Peyer's patch (tissue), 4 donors: Measurements from ENCODE around the gene TBRG4. TPM values are rescaled to one million over a fixed set of nuclear protein-coding genes. Genes with fewer than 3 reads are reported as not detected.
A peak's percentile ranks its signal among the peaks of the same experiment; 100 is the strongest.

Source experiments
- DNase-seq, 3 donors: peaks; one replicate each; pipeline ENCODE4 v3.0.0-alpha.2; 2017 to 2019
- H3K27ac ChIP-seq, 4 donors: fragments of 200-600 bp; sonication (generic); one replicate each; pipeline ENCODE4 v1.5.1; 2016 to 2019
- H3K27me3 ChIP-seq, 2 donors: fragments of 200-600 bp; sonication (generic); one replicate each; pipeline ENCODE4 v1.5.1; 2019
- H3K36me3 ChIP-seq, 3 donors: fragments of 200-600 bp; sonication (generic); one replicate each; pipeline ENCODE4 v1.5.1; 2016 to 2019
- H3K4me1 ChIP-seq, 4 donors: fragments of 200-600 bp; sonication (generic); one replicate each; pipeline ENCODE4 v1.5.1; 2016 to 2019
- H3K4me3 ChIP-seq, 4 donors: fragments of 200-600 bp; sonication (generic); 1 replicate in 3 of 4; 2 replicates in 1 of 4; pipeline ENCODE4 v1.5.1; 2016 to 2019; ENCODE audit warnings: mild to moderate bottlenecking in 1 of 4
- H3K9me3 ChIP-seq, 4 donors: fragments of 200-600 bp; sonication (generic); one replicate each; pipeline ENCODE4 v1.5.1; 2016 to 2019; ENCODE audit warnings: mild to moderate bottlenecking in 1 of 4
- CTCF ChIP-seq, 6 experiments: fragments of 450-650 bp in 4 of 6; fragments of 200-600 bp in 2 of 6; sonication (generic) in 1 of 6; IDR thresholded peaks; one replicate each; pipeline ENCODE4 v1.5.1; 2017 to 2019; ENCODE audit warnings: antibody characterized with exemption in 6 of 6, mild to moderate bottlenecking in 3 of 6, moderate library complexity in 1 of 6
- POLR2A ChIP-seq, 2 donors: fragments of 450-650 bp; IDR thresholded peaks; one replicate each; pipeline ENCODE4 v1.5.1; 2017; ENCODE audit warnings: antibody characterized with exemption in 2 of 2, mild to moderate bottlenecking in 2 of 2, moderate library complexity in 2 of 2
- total RNA-seq, 4 donors: library from RNA; depleted of rRNA; stranded (reverse); fragments of >200 nt; gene quantifications; one replicate each; pipeline ENCODE4 v1.1.0, GENCODE V29; 2016

TBRG4 gene
- total RNA-seq, 4 donors from 2014 or later = 75.5 to 117 (median 108) TPM

GRCh38 chr7:45138433-45139267 is 27.2 kb upstream of the TBRG4 start:
- no peak for DNase-seq
- TF ChIP-seq CTCF (IDR thresholded peaks at IDR 0.05) = no peak
- TF ChIP-seq POLR2A (IDR thresholded peaks at IDR 0.05) = no peak

GRCh38 chr7:45136106-45137060 is 24.9 kb upstream of the TBRG4 start:
- Histone ChIP-seq H3K36me3 (no peaks in the 10 kb centered on the region), H3K27ac (peak overlapping the region in 3 of 4 donors; percentile 10 to 67 (median 51)), H3K4me1 (peaks cover 0 to 4% (median 0%) of the 10 kb centered on the region in 4 donors), H3K27me3 (no peaks in the 10 kb centered on the region), H3K4me3 (no peak overlapping the region), H3K9me3 (no peaks in the 10 kb centered on the region)
- TF ChIP-seq POLR2A (IDR thresholded peaks at IDR 0.05) (no peak), CTCF (IDR thresholded peaks at IDR 0.05) (peak; percentile 70 to 97 (median 92))
- DNase-seq = peak in 2 of 3 donors; percentile 43 to 72

More at GRCh38 chr7:45138433-45139267, 27.2 kb upstream of the TBRG4 start:
- peaks cover 0 to 4% (median 0%) of the 10 kb centered on the region in 4 donors for H3K4me1 ChIP-seq
- H3K9me3 ChIP-seq = no peaks in the 10 kb centered on the region
- no peaks in the 10 kb centered on the region for H3K27me3 ChIP-seq
- no peaks in the 10 kb centered on the region for H3K36me3 ChIP-seq
- H3K27ac ChIP-seq = peak overlapping the region in 1 of 4 donors; percentile 15
- H3K4me3 ChIP-seq = no peak overlapping the region

GRCh38 chr7:45133877-45134276 is 22.4 kb upstream of the TBRG4 start:
- no peaks in the 10 kb centered on the region for H3K27me3 ChIP-seq
- no peak overlapping the region for H3K4me3 ChIP-seq
- H3K36me3 ChIP-seq = no peaks in the 10 kb centered on the region
- no peak overlapping the region for H3K27ac ChIP-seq
- H3K9me3 ChIP-seq = no peaks in the 10 kb centered on the region
- no peak for TF ChIP-seq POLR2A (IDR thresholded peaks at IDR 0.05)
- peaks cover 0 to 2% (median 0%) of the 10 kb centered on the region in 4 donors for H3K4me1 ChIP-seq
- DNase-seq = no peak

GRCh38 chr7:45133352-45133751 is 21.9 kb upstream of the TBRG4 start:
- DNase-seq = no peak
- H3K4me1 ChIP-seq = no peaks in the 10 kb centered on the region
- H3K27ac ChIP-seq = no peak overlapping the region
- H3K9me3 ChIP-seq = no peaks in the 10 kb centered on the region
- H3K4me3 ChIP-seq = no peak overlapping the region
- no peaks in the 10 kb centered on the region for H3K27me3 ChIP-seq
- H3K36me3 ChIP-seq = no peaks in the 10 kb centered on the region
- TF ChIP-seq CTCF (IDR thresholded peaks at IDR 0.05) (no peak), POLR2A (IDR thresholded peaks at IDR 0.05) (no peak)

- Histone ChIP-seq H3K9me3 (no peaks in the 10 kb centered on the region), H3K4me1 (no peaks in the 10 kb centered on the region), H3K27ac (no peak overlapping the region), H3K36me3 (no peaks in the 10 kb centered on the region), H3K27me3 (no peaks in the 10 kb centered on the region), H3K4me3 (no peak overlapping the region)
- TF ChIP-seq POLR2A (IDR thresholded peaks at IDR 0.05) (no peak), CTCF (IDR thresholded peaks at IDR 0.05) (no peak)
- DNase-seq = no peak
Measured at GRCh38 chr7:45132708-45133320, 21.3 kb upstream of the TBRG4 start.
